Uterus (tissue), 2 donors: ENCODE measurements around the gene TXNDC15.

ENCODE experiments used
- CTCF ChIP-seq, 4 experiments: fragments of 200-600 bp in 2 of 4; fragments of 450-650 bp in 2 of 4; sonication (generic) in 2 of 4; IDR thresholded peaks; one replicate each; pipeline ENCODE4 v1.5.1; 2016 to 2019; ENCODE audit warnings: antibody characterized with exemption in 4 of 4, mild to moderate bottlenecking in 2 of 4, moderate library complexity in 1 of 4
- POLR2A ChIP-seq, 2 donors: fragments of 450-650 bp; IDR thresholded peaks; one replicate each; pipeline ENCODE4 v1.6.1; 2016; ENCODE audit warnings: antibody characterized with exemption in 2 of 2, mild to moderate bottlenecking in 1 of 2, moderate library complexity in 1 of 2

- TF ChIP-seq CTCF (IDR thresholded peaks at IDR 0.05) (no peak), POLR2A (IDR thresholded peaks at IDR 0.05) (no peak)
These were observed 60.0 kb downstream of the TXNDC15 start for GRCh38 chr5:134934202-134934601.
